ENCODE data around the gene PRR12.
A peak's percentile ranks its signal among the peaks of the same experiment; 100 is the strongest.

PRR12 gene

GRCh38 chr19:49672131-49672919 is 81.3 kb downstream of the PRR12 start:
- DNase-seq, result peak; percentile 44
